IMR-90 (cell line): ENCODE results near the gene CTR9.

ENCODE experiments used
- BHLHE40 ChIP-seq: fragments of 150-350 bp; IDR thresholded peaks from 2 replicates; pipeline ENCODE4 v1.6.1; 2016; ENCODE audit warnings: mild to moderate bottlenecking, low read depth, low read length
- CHD1 ChIP-seq: IDR thresholded peaks from 2 replicates; pipeline ENCODE4 v1.6.1; 2012; ENCODE audit warnings: low read depth, low read length, improper control_type of control experiment
- CTCF ChIP-seq: conservative IDR thresholded peaks from 2 replicates; pipeline ENCODE4 v1.5.1; 2012; ENCODE audit warnings: mild to moderate bottlenecking, low read depth, low read length, improper control_type of control experiment
- ELK1 ChIP-seq: fragments of 150-350 bp; IDR thresholded peaks from 2 replicates; pipeline ENCODE4 v1.6.1; 2016; ENCODE audit warnings: low read depth, mild to moderate bottlenecking, low read length, moderate library complexity, borderline replicate concordance
- FOS ChIP-seq: fragments of 150-350 bp; IDR thresholded peaks from 2 replicates; pipeline ENCODE4 v1.6.1; 2016; ENCODE audit warnings: low read depth, low read length
- MAZ ChIP-seq: IDR thresholded peaks from 2 replicates; pipeline ENCODE4 v1.6.1; 2012; ENCODE audit warnings: low read depth, mild to moderate bottlenecking, low read length, improper control_type of control experiment, moderate library complexity, borderline replicate concordance
- POLR2A ChIP-seq: IDR thresholded peaks from 2 replicates; pipeline ENCODE4 v1.6.1; 2012; ENCODE audit warnings: mild to moderate bottlenecking, low read depth, low read length
- RAD21 ChIP-seq: IDR thresholded peaks from 2 replicates; pipeline ENCODE4 v1.6.1; 2012; ENCODE audit warnings: low read length, improper control_type of control experiment
- RFX5 ChIP-seq: IDR thresholded peaks from 2 replicates; pipeline ENCODE4 v1.8.0; 2012; ENCODE audit warnings: low read depth, mild to moderate bottlenecking, low read length, moderate library complexity
- SMC3 ChIP-seq: fragments of 150-350 bp; IDR thresholded peaks from 2 replicates; pipeline ENCODE4 v1.6.1; 2016; ENCODE audit warnings: low read depth, mild to moderate bottlenecking, antibody characterized with exemption, low read length, moderate library complexity
- USF2 ChIP-seq: fragments of 150-350 bp; IDR thresholded peaks from 2 replicates; pipeline ENCODE4 v1.6.1; 2017; ENCODE audit warnings: mild to moderate bottlenecking, antibody characterized with exemption, low read length, low read depth

- TF ChIP-seq POLR2A (no peak), CHD1 (no peak), RAD21 (no peak), CTCF (no peak), BHLHE40 (no peak), ELK1 (no peak), MAZ (no peak), FOS (peak; percentile 75), RFX5 (no peak), SMC3 (no peak), USF2 (no peak)
Measured at GRCh38 chr11:10818594-10818993, 67.5 kb downstream of the CTR9 start.
